Measurements from ENCODE around the gene MTHFD1L. TPM values are rescaled to one million over a fixed set of nuclear protein-coding genes. Genes with fewer than 3 reads are reported as not detected.

MTHFD1L gene
- total RNA-seq, 1 donor from 2014 or later = 10.4 TPM

DNA sequence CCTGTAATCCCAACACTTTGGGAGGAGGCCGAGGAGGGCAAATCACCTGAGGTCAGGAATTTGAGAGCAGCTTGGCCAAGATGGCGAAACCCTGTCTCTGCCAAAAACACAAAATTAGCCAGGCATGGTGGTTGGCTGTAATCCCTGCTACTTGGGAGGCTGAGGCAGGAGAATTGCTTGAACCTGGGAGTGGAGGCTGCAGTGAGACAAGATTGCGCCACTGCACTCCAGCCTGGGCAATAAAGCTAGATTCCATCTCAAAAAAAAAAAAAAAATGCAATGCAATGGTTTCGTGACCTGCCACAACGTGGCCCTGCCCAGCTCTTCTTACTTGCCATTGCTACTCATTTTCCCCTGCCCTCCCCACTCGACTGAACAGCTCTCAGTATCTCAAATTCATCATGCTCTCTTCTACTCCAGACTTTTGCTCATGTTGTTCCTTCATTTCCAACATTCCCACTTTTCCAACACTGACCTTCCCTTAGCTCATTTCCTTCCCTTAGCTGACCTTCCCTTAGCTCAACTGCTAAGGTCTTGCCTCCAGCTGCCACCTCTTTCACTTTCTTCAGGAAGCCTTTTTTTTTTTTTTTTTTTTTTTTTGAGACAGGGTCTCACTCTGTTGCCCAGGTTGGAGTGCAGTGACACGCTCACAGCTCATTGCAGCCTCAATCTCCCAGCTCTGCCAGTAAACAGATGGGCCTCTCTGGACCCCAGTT lies 2.1 kb upstream of the MTHFD1L start:
- Histone ChIP-seq H3K4me3 (no peak overlapping the region), H3K27me3 (no peaks in the 10 kb centered on the region), H3K4me1 (peaks cover 0 to 22% of the 10 kb centered on the region in 2 donors), H3K27ac (no peak overlapping the region), H3K9me3 (no peaks in the 10 kb centered on the region), H3K36me3 (no peaks in the 10 kb centered on the region)
- TF ChIP-seq, protein P1, sequence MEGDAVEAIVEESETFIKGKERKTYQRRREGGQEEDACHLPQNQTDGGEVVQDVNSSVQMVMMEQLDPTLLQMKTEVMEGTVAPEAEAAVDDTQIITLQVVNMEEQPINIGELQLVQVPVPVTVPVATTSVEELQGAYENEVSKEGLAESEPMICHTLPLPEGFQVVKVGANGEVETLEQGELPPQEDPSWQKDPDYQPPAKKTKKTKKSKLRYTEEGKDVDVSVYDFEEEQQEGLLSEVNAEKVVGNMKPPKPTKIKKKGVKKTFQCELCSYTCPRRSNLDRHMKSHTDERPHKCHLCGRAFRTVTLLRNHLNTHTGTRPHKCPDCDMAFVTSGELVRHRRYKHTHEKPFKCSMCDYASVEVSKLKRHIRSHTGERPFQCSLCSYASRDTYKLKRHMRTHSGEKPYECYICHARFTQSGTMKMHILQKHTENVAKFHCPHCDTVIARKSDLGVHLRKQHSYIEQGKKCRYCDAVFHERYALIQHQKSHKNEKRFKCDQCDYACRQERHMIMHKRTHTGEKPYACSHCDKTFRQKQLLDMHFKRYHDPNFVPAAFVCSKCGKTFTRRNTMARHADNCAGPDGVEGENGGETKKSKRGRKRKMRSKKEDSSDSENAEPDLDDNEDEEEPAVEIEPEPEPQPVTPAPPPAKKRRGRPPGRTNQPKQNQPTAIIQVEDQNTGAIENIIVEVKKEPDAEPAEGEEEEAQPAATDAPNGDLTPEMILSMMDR (IDR thresholded peaks at IDR 0.05) = no peak
- intact Hi-C loops (cut with DNase I) = no loop called here
- DNase-seq (ENCODE audit: low spot score in 2 of 2) = peak in 1 of 2 donors; percentile 55

DNA sequence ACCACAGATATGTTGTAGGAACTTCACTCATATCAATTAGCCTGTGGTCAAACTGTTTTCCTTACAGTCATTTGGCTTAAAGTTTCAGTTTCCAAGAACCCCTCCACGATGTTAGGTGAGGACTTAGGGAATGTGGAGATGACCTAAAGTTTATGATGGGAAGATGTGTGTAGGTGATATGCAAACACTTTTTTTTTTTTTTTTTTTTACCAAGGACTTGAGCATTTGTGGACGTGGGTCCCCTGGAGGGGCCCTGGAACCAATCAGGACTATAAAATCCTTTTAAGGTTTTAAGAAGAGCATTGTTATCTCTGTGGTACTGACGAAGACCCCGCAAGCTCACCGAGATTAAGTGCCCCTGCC lies 478 bp upstream of the MTHFD1L start:
- no peak for DNase-seq (ENCODE audit: low spot score in 2 of 2)
- H3K4me3 ChIP-seq = peak overlapping the region; percentile 75 to 80
- intact Hi-C loops (cut with DNase I) = loop anchor here (2.0 to 5.0 kb wide), 2 partner anchors 18 to 587 kb away; partner anchors contain the start of gene RMND1
- no peaks in the 10 kb centered on the region for H3K9me3 ChIP-seq
- H3K27ac ChIP-seq = peak overlapping the region; percentile 94 to 100
- peaks cover 0 to 20% of the 10 kb centered on the region in 2 donors for H3K4me1 ChIP-seq
- H3K27me3 ChIP-seq = no peaks in the 10 kb centered on the region
- TF ChIP-seq, protein P1 (IDR thresholded peaks at IDR 0.05) = no peak
- no peaks in the 10 kb centered on the region for H3K36me3 ChIP-seq

DNA sequence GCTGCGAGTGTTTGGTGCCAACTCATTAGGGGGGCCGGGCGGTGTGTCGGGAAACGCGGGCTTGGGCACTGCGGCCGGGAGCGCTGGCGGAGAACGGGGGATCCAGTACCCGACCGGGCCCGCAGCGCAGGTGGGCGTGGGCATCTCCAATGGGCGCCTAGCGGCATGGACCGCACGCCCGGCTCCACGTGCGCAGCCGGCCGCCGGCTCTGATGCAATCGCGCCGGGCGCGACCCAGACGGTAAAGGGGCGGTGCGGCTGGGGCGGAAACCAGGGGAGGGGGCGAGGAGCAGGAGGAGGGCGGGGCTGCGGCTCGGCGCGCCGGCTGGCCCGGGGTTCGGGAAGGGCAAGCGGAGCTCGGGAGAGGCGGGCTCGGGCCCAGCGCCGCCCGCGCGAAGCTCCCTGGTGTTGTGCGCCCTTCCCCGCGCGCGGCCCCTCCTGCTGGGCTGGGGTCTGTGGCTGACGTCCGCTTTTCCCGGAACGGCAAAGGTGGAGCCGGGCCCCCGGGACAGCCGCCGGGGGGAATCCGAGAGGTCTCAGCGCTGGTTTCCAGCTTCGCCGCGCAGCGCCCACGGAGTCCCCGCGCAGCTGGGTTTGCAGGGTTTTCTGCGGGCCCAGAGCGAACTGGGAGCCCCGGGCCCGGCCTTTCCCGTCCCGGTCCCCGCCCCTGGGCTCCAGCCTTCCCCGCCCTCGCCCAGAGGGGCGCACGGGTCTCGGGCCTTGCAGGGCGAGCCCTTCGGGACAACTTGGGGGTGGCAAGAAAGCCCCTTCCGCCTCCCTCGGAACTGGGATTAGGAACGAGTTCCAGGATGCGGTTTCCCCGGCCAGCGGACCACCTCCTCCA lies 867 bp downstream of the MTHFD1L start:
- TF ChIP-seq, protein P1 (IDR thresholded peaks at IDR 0.05) = no peak

DNA sequence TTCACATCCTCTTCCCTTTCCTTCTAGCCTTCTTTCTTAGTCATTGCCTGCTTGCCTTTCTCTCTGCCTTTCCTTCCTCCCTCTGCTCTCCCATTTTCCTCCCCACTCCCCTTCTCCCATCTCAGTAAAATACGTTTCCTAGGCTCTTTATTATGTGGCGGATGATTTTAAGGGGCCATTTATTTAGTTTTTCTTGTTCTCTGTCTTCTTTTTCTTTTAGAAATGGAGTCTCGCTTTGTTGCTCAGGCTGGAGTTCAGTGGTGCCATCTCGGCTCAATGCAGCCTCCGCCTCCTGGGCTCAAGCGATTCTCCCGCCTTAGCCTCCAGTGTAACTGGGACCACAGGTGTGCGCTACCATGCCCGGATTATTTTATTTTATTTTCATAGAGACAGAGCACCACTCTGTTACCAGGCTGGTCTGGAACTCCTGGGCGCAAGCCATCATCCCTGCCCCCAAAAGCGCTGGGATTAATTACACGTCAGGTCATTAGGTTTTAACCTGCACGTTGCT lies 1.5 kb downstream of the MTHFD1L start:
- intact Hi-C loops (cut with DNase I) = loop anchor here (5.0 kb wide), 1 partner anchor 585 kb away; the partner anchor contains the start of gene RMND1
- no peaks in the 10 kb centered on the region for H3K27me3 ChIP-seq

More for the DNA sequence above, 867 bp downstream of the MTHFD1L start:
- peak; percentile 50 to 93 for DNase-seq (ENCODE audit: low spot score in 2 of 2)
- H3K4me3 ChIP-seq = peak overlapping the region; percentile 75 to 80
- H3K27ac ChIP-seq = peak overlapping the region; percentile 94 to 100
- no peaks in the 10 kb centered on the region for H3K9me3 ChIP-seq
- intact Hi-C loops (cut with DNase I) = loop anchor here (5.0 kb wide), 1 partner anchor 586 kb away; the partner anchor contains the start of gene RMND1
- H3K36me3 ChIP-seq = no peaks in the 10 kb centered on the region
- H3K4me1 ChIP-seq = peaks cover 0 to 20% of the 10 kb centered on the region in 2 donors
- no peaks in the 10 kb centered on the region for H3K27me3 ChIP-seq

DNA sequence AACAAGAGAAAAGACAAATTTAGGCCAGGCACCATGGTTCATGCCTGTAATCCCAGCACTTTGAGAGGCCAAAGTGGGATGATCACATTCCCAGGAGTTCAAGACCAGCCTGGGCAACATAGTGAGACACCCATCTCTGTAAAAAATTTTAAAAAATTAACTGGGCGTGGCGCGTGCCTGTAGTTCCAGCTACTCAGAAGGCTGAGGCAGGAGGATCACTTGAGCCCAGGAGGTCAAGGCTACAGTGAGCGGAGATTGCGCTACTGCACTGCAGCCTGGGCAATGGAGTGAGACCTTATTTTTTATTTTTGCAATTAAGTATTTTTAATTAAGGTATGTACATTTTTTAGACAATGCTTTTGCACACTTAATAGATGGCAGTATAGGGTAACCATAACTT lies 3.3 kb downstream of the MTHFD1L start:
- no peak overlapping the region for H3K27ac ChIP-seq
- peaks cover 0 to 4% of the 10 kb centered on the region in 2 donors for H3K36me3 ChIP-seq
- peaks cover 0 to 20% of the 10 kb centered on the region in 2 donors for H3K4me1 ChIP-seq
- H3K9me3 ChIP-seq = no peaks in the 10 kb centered on the region
- TF ChIP-seq, protein P1 (IDR thresholded peaks at IDR 0.05) = no peak
- no peak overlapping the region for H3K4me3 ChIP-seq
- intact Hi-C loops (cut with DNase I) = loop anchor here (5.0 kb wide), 1 partner anchor 584 kb away; the partner anchor contains the start of gene RMND1
- peak in 1 of 2 donors; percentile 50 for DNase-seq (ENCODE audit: low spot score in 2 of 2)
- H3K27me3 ChIP-seq = no peaks in the 10 kb centered on the region

More for the DNA sequence above, 1.5 kb downstream of the MTHFD1L start:
- Histone ChIP-seq H3K27ac (peak overlapping the region; percentile 94 to 100), H3K4me3 (peak overlapping the region; percentile 75 to 80), H3K36me3 (peaks cover 0 to 3% of the 10 kb centered on the region in 2 donors), H3K4me1 (peaks cover 0 to 20% of the 10 kb centered on the region in 2 donors), H3K9me3 (no peaks in the 10 kb centered on the region)
- TF ChIP-seq, protein P1 (IDR thresholded peaks at IDR 0.05) = no peak
- no peak for DNase-seq (ENCODE audit: low spot score in 2 of 2)
